CD4-positive, alpha-beta T cell treated with Interleukin-6 at 100 ng/mL for 8 hours (primary cell): ENCODE results near the gene MRPL54.

Experiments used
- DNase-seq: peaks from one replicate; pipeline ENCODE4 v3.0.0-alpha.2; 2020; ENCODE audit warnings: mixed read lengths, low spot score

MRPL54 gene

DNA sequence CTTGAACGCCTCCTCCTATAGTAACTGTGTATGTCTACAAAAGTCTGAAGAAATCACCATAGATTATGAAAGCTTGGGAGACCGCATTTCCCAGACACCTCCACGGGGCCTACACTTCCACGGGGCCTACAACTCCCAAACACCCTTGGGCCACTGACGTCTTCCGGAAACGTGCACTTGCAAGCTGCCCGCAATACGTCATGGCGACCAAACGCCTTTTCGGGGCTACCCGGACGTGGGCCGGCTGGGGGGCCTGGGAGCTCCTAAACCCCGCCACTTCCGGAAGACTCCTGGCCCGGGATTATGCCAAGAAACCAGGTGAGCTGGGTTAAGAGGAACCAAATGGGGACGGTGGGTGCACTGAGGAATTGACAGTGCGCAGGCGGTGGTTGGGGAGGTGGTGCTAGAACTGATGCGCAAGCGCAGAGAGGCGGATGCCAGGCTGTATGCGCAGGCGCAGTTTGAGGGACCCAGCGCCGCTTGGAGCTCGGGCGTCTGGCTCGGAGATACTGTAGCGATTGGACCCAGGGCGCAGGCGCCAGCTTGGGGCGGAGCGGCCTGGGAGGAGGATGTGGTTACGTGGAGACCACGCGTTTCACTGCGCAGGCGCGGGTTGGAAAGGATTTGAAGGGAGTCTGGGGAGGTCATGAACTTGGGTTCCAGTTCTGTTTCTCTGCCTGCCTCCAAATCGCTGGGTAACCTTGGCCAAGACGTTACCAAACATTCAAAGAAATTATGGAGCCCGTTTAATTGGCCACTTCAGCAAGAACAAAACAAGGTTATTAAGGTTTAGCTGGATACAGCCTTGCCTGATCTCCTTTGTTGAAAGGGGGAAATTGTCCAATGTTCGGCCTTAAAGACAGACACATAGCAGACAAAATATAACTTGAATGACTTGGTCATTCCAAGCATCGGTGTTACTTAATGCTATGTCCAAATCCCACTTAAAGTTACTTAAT, at the start of gene MRPL54:
Gene MRPL54, plus strand, starts transcription at position 182 of the 959 bp plus-strand sequence. Its CDS starts 19 bp downstream, at position 201.
- peak; percentile 100 for DNase-seq

DNA sequence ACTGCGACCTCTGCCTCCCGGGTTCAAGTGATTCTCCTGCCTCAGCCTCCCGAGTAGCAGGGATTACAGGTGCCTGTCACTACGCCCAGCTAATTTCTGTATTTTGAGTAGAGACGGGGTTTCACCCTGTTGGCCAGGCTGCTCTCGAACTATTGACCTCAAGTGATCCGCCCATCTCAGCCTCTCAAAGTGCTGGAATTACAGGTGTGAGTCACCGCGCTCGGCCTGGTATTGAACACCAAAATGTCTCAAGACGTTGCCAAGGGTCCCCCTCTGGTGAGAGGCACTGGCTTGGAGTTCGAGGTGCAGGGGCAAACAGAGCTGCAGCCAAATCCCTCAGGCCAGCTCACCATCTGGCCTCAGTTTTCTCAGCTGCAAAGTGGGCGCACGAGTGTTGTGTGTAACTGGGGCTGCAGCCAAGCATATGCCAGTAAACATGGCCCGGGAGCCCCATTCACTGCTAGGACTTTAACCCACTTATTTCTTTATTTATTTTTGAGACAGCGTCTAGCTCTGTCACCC, 46.3 kb upstream of the MRPL54 start:
- no peak for DNase-seq

DNA sequence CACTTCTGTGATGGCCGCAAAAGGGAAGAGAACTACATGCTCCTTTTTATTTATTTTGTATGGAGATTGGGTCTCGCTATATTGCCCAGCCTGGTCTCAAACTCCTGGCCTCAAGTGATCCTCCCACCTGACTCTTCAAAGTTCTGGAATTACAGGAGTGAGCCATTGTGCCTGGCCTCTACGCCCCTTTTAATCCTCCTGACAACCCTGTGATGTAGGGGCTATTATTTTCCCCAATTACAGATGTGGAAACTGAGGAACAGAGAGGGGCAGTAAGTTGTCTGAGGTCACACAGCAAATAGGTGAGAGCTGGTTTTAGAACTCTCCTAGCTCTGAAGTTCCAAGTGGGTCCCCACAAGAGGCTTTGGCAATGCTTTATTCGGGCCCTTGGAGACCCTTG, 42.6 kb upstream of the MRPL54 start:
- DNase-seq = no peak

DNA sequence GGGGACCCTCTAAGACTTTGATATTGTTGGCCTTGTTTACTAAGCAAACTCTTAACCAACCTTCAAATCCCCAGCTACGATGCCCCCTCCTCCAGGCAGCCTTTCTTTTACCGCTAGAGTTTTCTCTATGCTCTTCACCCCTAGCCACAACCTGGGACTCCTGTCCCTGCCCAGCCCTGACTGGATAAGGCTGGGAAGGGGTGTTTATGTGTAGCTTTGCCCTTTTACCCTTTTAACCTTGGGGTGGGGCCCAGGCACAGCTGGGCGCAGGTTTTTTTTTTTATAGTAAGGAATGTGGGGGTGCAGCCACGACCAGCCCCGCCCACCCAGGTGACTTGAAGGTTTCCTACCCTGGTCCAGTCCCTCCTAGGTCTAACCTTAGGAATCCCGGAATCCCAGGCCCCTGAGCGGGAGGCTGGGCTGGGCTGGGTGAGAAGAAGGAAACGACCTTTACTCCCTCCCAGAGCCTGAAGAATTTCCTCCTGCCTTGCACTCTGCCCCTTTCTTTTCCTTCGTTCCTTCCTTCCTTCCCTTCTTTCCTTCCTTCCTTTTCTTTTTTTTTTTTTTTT, 42.0 kb upstream of the MRPL54 start:
- no peak for DNase-seq

DNA sequence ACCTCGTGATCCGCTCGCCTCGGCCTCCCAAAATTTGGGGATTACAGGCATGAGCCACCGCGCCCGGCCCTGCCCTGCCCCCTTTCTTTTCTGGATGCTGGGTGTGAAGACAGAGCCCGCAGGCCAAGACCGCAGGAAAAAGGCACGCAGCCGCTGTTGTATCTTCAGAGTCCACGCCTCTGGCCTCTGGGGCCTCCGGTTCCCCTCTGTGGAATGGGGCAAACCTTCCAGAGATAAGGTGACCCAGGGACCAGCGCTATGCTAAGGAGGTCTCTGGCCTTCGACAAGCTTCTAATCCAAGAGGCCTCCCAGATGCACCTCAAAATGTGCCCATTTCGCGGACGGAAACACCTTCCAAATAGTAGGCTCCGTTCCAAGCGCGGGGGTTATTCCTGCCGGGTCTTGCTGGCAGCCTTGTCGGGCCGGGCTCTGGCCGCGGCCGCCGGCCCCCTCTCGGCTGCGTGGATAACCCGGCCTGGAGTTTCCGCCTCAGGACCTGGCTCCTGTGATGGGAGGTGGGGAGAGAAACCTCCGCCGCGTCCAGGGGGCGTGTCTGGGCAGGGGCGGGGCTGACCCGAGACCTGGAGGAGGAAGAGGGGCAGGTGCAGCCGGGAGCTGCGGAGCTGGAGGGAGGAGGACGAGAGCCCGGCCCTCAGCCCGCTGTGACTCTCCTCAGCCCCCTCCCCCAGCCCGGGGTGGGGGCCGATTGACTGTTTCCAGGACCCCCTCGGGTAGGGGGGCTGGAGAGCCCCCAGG, 41.2 kb upstream of the MRPL54 start:
- DNase-seq = peak; percentile 90

DNA sequence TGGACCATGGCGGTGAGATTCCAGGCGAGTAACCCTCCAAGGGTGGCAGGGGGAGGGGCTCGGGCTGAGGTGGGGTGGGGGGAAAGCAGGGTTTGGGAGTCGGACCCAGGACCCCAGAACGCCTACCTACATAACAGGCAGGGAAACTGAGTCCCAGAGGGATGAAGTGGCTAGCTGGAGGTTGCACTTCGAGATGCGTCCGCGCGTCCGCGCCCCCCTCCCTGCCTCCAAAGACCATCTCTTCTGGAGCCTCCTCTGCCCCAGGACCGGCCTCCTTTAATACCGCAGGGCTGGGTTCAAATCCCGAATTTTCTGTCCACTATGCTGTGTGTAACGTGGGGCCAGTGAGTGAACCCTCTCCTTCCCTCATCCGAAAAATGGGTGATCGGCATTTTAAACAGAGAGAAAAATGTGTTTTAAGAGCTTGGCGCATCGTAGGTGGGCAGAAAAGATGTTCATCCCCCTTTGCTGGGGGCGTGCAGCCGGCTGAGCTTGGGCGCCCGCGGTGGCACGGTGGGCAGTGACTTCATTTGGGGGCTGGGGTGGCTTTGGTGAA, 40.5 kb upstream of the MRPL54 start:
- DNase-seq = no peak

DNA sequence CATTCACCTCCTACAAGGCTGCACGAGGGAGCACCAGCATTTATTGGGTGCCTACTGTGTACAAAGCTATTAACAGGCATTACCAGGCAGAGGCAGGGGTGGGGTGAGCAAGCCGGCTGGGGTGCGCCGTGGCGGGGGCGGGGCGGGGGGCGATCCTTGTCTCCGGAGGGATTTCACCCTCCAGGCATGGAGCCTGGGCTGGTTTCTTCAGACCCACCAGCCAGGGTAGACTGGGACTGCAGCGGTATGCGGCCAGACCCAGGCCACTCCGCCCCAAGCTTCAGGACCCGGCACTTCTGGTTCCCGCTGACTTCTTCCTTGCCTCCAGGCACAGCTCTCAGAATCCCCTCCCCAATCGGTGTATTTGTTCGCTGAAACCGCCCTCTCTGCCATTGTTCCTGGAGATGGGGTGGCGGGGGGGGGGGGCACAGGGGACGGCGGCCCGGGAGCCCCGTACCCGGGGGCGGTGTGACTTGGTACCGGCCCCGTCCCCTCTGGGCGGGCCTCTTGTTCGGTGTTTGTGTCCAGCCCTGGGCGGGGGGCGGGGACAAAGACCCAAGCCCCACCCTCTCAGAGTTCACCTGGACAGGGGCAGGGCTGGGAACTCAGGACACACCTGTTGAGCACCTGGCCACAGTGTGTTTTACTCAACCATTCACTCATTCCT, 39.9 kb upstream of the MRPL54 start:
- no peak for DNase-seq

DNA sequence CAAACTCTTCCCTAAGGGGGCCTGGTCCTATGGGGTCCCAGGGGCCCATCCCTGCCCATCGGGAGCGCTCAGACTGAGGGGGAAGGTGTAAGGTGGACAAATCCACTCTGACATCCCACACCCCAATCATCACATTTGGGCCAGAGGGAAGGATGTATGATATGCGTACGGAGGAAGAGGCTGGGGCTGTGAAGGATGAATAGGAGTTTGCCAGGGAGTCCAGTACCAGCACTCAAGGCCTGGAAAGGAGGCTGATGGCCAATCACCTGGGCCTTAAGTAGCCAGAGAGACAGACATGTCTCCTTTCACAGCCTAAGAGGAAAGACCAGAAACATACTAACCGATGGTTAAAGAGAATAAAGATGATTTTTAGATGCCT, 39.4 kb upstream of the MRPL54 start:
- no peak for DNase-seq

DNA sequence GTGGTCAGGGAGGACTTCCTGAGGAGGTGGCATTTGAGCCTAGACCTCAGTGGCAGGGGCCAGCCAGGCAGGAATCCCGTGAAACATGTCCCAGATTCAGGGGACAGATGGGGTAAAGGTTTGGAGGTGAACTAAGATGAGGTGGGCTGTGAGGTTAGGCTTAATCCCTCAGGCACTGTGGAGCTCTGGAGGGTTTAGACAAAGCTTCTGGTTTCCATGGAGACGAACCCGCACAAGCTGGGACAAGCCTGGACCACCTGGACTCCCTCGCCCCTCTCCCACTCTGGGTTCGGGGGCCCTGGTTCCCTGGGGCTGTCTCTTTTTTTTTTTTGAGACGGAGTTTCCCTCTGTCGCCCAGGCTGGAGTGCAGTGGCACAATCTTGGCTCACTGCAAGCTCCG, 38.6 kb upstream of the MRPL54 start:
- DNase-seq = no peak

DNA sequence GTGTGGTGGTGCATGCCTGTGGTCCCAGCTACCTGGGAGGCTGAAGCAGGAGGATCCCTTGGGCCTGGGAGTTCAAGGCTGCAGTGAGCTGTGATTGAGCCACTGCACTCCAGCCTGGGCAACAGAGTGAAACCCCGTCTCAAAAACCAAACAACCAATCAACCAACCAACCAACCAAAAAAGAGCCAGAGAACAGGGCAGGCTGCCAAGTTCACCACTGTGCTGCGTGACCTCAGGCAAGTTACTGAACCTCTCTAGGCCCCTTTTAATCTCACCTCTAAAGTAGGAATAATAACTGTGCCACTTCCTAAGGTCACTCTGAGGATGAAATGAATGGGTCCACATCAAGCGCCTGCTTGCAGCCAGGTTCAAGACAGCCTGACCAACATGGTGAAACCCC, 37.4 kb upstream of the MRPL54 start:
- no peak for DNase-seq

DNA sequence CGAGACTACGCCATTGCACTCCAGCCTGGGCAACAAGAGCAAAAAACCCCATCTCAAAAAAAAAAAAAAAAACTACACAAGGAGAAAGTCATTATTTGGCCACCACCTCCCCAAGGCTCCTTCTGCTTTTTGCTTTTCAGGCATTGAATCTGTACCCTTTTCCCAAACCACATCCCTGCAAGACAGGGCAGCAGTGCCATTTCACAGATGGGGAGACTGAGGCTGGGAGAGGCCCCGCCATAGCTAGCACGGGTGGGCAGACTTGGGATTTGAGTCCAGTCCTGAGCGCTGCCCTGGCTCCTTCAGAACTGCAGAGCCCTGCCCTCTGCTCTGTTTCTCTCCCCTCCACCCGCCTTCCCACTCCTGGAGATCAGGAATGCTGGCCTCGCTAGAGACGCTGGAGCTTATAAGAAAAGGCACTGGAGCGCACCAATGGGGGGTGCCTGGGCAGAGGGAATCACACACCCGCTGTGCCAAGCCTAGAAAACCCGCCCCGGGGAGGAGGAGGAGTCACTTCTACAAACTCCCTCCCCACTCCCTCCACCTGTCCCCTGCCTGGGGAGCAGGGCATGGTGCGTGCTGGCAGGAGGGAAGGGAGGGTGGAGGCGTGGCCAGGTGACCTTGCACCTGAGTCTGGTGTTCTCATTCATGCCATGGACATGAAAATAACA, 36.7 kb upstream of the MRPL54 start:
- no peak for DNase-seq

DNA sequence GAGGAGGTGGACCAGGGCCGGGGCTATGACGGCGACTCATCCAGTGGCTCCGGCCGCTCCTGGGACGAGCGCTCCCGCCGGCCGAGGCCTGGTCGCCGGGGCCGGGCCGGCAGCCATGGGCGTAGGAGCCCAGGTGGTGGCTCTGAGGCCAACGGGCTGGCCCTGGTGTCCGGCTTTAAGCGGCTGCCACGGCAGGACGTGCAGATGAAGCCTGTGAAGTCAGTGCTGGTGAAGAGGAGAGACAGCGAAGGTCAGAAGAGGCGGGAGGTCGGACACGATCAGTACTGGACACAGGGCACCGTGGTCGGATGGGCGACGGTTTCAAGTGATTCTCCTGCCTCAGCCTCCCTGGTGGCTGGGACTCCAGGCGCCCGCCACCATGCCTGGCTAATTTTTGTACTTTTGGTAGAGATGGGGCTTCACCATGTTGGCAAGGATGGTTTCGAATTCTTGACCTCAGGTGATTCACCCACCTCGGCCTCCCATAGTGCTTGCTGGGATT, 32.0 kb upstream of the MRPL54 start:
- DNase-seq = no peak

DNA sequence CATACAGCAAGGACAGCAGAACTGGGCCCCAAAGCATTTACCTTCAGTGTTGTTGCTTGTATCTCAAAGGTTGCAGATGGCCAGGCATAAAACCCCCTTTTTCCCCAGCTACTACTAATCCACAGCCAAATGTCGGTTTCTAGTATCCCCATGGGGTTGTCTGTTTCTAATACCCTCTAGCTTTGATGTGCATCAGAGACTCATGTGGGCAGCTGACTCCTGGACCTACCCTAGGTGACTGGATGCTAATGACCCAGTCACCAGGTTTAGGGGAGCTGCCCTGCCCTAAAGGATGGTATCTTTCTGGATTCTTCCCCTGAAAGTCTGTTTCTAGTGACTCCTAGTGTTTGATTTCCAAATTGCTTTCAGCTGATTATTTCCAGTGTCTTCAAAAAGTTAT, 30.4 kb upstream of the MRPL54 start:
- no peak for DNase-seq

DNA sequence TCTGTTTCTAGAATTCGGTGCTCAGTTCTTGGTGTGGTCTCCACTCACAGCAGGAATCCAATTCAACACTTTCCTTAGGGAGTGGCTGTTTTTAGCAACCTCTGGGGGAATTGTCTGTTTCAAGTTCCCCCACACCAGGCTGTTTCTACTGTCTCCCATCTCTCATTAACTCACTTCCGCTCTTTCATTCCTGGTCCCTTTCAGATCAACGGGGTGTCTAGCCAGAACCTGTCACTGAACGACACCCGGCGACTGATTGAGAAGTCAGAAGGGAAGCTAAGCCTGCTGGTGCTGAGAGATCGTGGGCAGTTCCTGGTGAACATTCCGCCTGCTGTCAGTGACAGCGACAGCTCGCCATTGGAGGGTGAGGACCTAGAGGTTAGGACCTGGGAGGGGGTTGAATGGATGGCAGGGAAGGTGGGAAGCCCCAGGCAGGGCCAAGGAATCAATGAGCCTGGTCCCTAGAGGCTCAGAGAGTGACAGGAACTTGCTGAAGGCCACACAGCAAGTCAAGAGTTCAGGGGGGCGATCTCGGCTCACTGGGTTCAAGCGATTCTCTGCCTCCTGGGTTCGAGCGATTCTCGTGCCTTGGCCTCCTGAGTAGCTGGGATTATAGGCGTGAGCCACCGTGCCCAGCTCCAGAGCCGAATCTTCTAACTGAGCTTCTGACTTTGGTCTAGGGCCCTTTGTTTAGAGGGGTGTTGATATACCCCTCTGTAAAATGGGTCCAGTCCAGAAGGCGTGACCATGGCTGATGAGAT, 28.8 kb upstream of the MRPL54 start:
- no peak for DNase-seq

DNA sequence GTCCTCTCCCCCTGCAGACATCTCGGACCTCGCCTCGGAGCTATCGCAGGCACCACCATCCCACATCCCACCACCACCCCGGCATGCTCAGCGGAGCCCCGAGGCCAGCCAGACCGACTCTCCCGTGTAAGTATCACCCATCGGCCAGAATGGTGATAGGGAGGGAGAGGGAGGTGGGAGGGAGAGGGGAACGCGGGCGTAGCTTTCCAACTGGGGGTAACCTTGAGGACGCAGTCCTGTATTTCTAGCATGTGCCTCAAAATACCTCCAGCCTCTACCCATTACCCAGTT, 28.2 kb upstream of the MRPL54 start:
- no peak for DNase-seq

DNA sequence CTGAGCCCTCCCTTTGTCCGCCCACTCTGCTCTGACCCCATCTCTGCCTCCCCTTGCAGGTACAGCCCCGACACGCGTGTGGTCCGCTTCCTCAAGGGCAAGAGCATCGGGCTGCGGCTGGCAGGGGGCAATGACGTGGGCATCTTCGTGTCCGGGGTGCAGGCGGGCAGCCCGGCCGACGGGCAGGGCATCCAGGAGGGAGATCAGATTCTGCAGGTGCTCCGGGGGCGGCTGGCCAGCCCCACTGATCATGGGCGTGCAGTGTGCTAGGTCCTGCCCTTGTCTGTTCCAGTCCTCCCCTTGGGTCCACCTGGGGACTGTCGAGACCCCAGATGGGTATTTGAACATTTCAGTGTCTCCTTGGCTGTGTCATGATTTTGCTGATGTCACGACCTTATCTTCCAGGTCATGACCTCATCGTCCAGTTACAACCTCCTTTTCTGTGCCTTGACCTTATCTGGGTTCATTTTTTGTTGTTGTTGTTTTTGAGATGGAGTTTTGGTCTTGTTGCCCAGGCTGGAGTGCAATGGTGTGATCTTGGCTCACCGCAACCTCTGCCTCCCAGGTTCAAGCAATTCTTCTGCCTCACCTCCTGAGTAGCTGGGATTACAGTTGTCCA, 26.3 kb upstream of the MRPL54 start:
- no peak for DNase-seq

DNA sequence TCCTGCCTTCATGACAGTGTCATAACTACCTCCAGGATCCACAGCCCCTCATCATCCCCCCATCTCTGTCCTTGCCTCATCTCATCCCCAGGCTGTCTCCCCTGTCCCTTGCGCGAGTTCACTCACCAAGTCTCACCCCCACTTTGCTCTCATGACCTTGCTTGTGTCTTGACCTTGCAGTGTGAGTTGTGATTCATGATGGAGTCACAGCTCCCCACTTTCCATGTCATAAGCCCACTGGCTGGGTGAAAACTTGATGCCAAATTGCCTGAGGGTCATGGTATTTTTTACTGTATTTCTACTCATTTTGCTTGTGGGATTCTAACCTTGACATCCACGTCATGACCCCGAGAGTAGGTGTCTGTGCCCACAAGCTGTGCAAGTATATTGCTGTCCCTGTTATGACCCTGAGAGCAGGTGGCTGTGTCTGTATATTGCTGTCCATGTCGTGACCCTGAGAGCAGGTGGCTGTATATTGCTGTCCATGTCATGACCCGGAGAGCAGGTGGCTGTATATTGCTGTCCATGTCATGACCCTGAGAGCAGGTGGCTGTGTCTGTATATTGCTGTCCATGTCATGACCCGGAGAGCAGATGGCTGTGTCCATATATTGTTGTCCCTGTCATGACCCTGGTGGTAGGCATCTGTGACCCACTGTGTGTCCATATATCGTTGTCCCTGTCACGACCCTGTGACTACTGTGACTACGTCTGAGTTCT, 24.8 kb upstream of the MRPL54 start:
- DNase-seq = no peak

DNA sequence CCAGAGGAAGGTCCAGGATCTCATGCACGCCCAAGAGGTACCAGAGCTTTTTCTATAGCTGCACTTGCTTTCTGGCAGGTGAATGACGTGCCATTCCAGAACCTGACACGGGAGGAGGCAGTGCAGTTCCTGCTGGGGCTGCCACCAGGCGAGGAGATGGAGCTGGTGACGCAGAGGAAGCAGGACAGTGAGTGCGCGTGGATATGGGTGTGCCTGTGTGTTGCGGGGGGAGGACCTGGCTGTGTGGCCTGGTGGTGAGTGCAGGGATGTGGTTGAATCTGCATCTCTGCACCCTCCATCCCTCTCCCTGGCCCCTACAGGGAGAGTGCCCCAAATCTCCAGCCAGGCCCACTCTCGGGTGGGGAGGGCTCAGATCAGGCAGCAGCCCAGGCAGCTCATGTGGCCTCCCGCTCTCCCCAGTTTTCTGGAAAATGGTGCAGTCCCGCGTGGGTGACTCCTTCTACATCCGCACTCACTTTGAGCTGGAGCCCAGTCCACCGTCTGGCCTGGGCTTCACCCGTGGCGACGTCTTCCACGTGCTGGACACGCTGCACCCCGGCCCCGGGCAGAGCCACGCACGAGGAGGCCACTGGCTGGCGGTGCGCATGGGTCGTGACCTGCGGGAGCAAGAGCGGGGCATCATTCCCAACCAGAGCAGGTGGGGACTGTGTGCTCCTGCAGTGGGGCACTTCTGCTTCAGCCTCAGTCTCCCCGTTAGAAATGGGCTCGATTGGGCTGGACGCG, 23.8 kb upstream of the MRPL54 start:
- no peak for DNase-seq

DNA sequence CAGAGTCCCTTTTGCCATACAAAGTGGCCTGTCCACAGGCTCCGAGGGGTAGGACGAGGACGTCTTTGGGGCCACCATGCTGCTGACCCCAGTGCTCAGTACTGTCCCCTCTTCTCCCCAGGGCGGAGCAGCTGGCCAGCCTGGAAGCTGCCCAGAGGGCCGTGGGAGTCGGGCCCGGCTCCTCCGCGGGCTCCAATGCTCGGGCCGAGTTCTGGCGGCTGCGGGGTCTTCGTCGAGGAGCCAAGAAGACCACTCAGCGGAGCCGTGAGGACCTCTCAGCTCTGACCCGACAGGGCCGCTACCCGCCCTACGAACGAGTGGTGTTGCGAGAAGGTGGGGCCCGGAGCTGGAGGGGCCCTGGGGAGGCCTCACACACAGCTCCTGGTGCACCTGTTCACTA, 22.1 kb upstream of the MRPL54 start:
- DNase-seq = no peak
